ENCODE results near the gene AFDN. TPM values are rescaled to one million over a fixed set of nuclear protein-coding genes. Genes with fewer than 3 reads are reported as not detected.

The AFDN gene
- total and polyA plus RNA-seq, 4 donors: 93.3 to 188 (median 117) TPM

GRCh38 chr6:167860550-167861226 is 34.0 kb downstream of the AFDN start:
- H3K4me1 ChIP-seq (ENCODE audit: control insufficient read depth, insufficient read depth, low read length): peaks cover 8% of the 10 kb centered on the region
- no peak overlapping the region for H3K4me3 ChIP-seq (ENCODE audit: low read depth, low read length)
- no peak overlapping the region for H3K27ac ChIP-seq (ENCODE audit: low read depth, low read length)
- no peaks in the 10 kb centered on the region for H3K9me3 ChIP-seq (ENCODE audit: control insufficient read depth, insufficient read depth, low read length)
- 20% methylated on average over 1 of the region's 4 CpGs for WGBS (ENCODE audit: insufficient coverage)
- H3K36me3 ChIP-seq (ENCODE audit: control insufficient read depth, insufficient read depth, low read length): no peaks in the 10 kb centered on the region
- H3K27me3 ChIP-seq (ENCODE audit: control insufficient read depth, insufficient read depth, low read length): no peaks in the 10 kb centered on the region
- no peak for DNase-seq (ENCODE audit: low read depth in 4 of 6, low spot score in 6 of 6)

GRCh38 chr6:167861424-167861823 is 34.7 kb downstream of the AFDN start:
- no peak for DNase-seq (ENCODE audit: low read depth in 4 of 6, low spot score in 6 of 6)

DNA sequence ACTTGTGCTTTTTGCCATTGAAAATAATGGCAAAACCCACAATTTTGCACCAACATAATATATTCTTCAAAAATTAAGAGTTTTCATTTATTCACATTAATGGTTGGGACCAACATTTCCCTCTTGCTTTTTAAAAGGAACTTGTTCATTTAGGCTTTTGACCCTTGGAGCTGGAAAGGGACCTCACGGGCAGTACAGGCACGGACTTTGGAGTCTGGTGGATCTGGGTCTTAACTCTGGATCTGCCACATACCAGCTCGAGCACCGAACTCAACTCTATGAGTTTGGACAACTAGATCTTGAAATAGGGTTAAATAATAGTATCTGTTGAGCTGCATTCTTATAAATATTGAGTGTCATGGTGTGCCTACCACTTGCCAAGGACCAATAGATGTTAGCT is 37.2 kb downstream of the AFDN start:
- no peak for DNase-seq (ENCODE audit: low read depth in 4 of 6, low spot score in 6 of 6)
- Histone ChIP-seq H3K9me3 (ENCODE audit: control insufficient read depth, insufficient read depth, low read length) (no peaks in the 10 kb centered on the region), H3K4me1 (ENCODE audit: control insufficient read depth, insufficient read depth, low read length) (peaks cover 10% of the 10 kb centered on the region), H3K4me3 (ENCODE audit: low read depth, low read length) (no peak overlapping the region), H3K36me3 (ENCODE audit: control insufficient read depth, insufficient read depth, low read length) (peaks cover 5% of the 10 kb centered on the region), H3K27me3 (ENCODE audit: control insufficient read depth, insufficient read depth, low read length) (no peaks in the 10 kb centered on the region), H3K27ac (ENCODE audit: low read depth, low read length) (no peak overlapping the region)
- 100% methylated on average over 4 of the region's 4 CpGs for whole genome bisulfite sequencing (ENCODE audit: insufficient coverage)

More at GRCh38 chr6:167861424-167861823, 34.7 kb downstream of the AFDN start:
- Histone ChIP-seq H3K4me3 (ENCODE audit: low read depth, low read length) (no peak overlapping the region), H3K27me3 (ENCODE audit: control insufficient read depth, insufficient read depth, low read length) (no peaks in the 10 kb centered on the region), H3K9me3 (ENCODE audit: control insufficient read depth, insufficient read depth, low read length) (no peaks in the 10 kb centered on the region), H3K4me1 (ENCODE audit: control insufficient read depth, insufficient read depth, low read length) (peaks cover 9% of the 10 kb centered on the region), H3K27ac (ENCODE audit: low read depth, low read length) (no peak overlapping the region), H3K36me3 (ENCODE audit: control insufficient read depth, insufficient read depth, low read length) (no peaks in the 10 kb centered on the region)

- 43% methylated on average over 8 of the region's 8 CpGs for WGBS (ENCODE audit: insufficient coverage)
- H3K27me3 ChIP-seq (ENCODE audit: control insufficient read depth, insufficient read depth, low read length): no peaks in the 10 kb centered on the region
- H3K36me3 ChIP-seq (ENCODE audit: control insufficient read depth, insufficient read depth, low read length): peaks cover 6% of the 10 kb centered on the region
- no peak for DNase-seq (ENCODE audit: low read depth in 4 of 6, low spot score in 6 of 6)
- no peaks in the 10 kb centered on the region for H3K9me3 ChIP-seq (ENCODE audit: control insufficient read depth, insufficient read depth, low read length)
- no peak overlapping the region for H3K27ac ChIP-seq (ENCODE audit: low read depth, low read length)
- no peak overlapping the region for H3K4me3 ChIP-seq (ENCODE audit: low read depth, low read length)
- H3K4me1 ChIP-seq (ENCODE audit: control insufficient read depth, insufficient read depth, low read length): peaks cover 5% of the 10 kb centered on the region
Observed at GRCh38 chr6:167866642-167867041, 39.9 kb downstream of the AFDN start.

DNA sequence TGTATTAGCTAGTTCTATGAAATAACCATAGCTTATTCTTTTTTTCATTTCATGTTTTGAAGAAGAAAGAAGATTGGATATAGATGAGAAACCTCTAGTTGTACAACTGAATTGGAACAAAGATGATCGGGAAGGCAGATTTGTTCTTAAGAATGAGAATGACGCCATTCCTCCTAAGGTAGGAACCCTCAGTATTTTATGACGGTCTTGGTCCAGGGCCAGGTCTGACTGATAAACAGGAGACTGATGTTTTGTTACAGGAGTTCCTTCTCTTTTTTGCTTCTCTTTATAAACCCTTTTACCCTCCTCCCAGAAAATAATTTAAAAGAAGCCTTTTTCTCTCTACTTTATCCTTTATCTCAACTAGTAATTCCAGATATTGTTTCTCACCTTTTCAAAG is 43.6 kb downstream of the AFDN start:
- peaks cover 6% of the 10 kb centered on the region for H3K36me3 ChIP-seq (ENCODE audit: control insufficient read depth, insufficient read depth, low read length)
- peaks cover 2% of the 10 kb centered on the region for H3K4me1 ChIP-seq (ENCODE audit: control insufficient read depth, insufficient read depth, low read length)
- no peaks in the 10 kb centered on the region for H3K27me3 ChIP-seq (ENCODE audit: control insufficient read depth, insufficient read depth, low read length)
- no peaks in the 10 kb centered on the region for H3K9me3 ChIP-seq (ENCODE audit: control insufficient read depth, insufficient read depth, low read length)
- WGBS (ENCODE audit: insufficient coverage): 83% methylated on average over 2 of the region's 3 CpGs
- H3K4me3 ChIP-seq (ENCODE audit: low read depth, low read length): no peak overlapping the region
- DNase-seq (ENCODE audit: low read depth in 4 of 6, low spot score in 6 of 6): no peak
- H3K27ac ChIP-seq (ENCODE audit: low read depth, low read length): no peak overlapping the region

DNA sequence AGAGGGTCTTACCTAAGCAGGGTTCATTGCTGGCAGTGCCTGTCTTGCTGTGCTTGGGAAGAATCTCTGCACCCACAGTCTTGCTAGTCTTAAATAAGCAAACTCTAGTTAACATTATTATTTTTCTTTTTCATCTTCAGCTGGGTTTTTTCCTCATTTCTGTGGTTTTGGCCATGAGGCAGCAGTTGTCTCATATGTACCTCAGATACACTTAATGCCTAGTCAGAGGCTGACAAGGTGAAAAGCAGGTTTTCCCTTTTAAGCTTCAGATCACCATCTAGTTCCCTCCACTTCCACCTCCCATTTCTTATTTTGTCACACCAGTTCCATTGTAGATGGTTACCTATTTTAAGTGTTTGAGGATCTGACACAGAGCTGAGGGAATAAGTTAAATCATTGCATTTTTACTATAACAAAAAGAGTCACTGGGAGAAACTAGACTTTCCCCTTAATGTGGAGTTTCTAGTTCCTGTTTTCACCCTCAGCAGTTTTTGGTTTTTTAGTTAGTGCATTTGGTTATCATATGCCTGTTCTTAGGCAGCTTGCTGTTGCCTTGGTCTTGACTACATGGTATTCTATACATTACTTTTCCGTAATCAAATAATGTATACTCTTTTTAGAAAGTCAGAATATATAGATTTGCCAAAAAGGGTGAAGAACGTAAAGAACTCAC is 46.0 kb downstream of the AFDN start:
- no peak overlapping the region for H3K27ac ChIP-seq (ENCODE audit: low read depth, low read length)
- H3K9me3 ChIP-seq (ENCODE audit: control insufficient read depth, insufficient read depth, low read length): no peaks in the 10 kb centered on the region
- H3K4me1 ChIP-seq (ENCODE audit: control insufficient read depth, insufficient read depth, low read length): no peaks in the 10 kb centered on the region
- H3K4me3 ChIP-seq (ENCODE audit: low read depth, low read length): no peak overlapping the region
- WGBS (ENCODE audit: insufficient coverage): no CpG with 5 or more reads among the region's 2 CpGs
- DNase-seq (ENCODE audit: low read depth in 4 of 6, low spot score in 6 of 6): no peak
- H3K27me3 ChIP-seq (ENCODE audit: control insufficient read depth, insufficient read depth, low read length): no peaks in the 10 kb centered on the region
- peaks cover 6% of the 10 kb centered on the region for H3K36me3 ChIP-seq (ENCODE audit: control insufficient read depth, insufficient read depth, low read length)

GRCh38 chr6:167877994-167878779 is 51.5 kb downstream of the AFDN start:
- DNase-seq (ENCODE audit: low read depth in 4 of 6, low spot score in 6 of 6): no peak
- no peak overlapping the region for H3K4me3 ChIP-seq (ENCODE audit: low read depth, low read length)
- no peak overlapping the region for H3K27ac ChIP-seq (ENCODE audit: low read depth, low read length)
- no peaks in the 10 kb centered on the region for H3K9me3 ChIP-seq (ENCODE audit: control insufficient read depth, insufficient read depth, low read length)
- H3K36me3 ChIP-seq (ENCODE audit: control insufficient read depth, insufficient read depth, low read length): peaks cover 11% of the 10 kb centered on the region
- 75% methylated on average over 4 of the region's 9 CpGs for WGBS (ENCODE audit: insufficient coverage)
- H3K4me1 ChIP-seq (ENCODE audit: control insufficient read depth, insufficient read depth, low read length): no peaks in the 10 kb centered on the region
- H3K27me3 ChIP-seq (ENCODE audit: control insufficient read depth, insufficient read depth, low read length): no peaks in the 10 kb centered on the region

DNA sequence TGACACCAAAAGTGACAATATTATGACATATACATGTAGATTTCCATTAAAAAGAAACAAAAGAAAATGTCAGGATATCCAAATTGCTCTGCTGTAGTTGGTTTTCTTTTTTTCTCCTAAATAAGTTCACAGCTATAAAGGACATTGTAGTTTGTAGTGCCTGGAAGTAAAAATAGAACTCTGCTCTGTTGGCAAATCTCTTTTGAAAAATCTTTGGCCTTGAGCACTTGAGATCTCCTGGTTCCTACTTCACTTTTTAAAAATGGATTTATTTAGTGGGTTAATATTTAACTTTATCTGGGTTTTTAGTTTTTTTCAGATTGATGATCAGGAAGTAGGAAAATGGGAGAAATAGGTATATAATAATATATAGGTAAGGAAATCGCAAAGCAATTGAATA is 52.9 kb downstream of the AFDN start:
- Histone ChIP-seq H3K9me3 (ENCODE audit: control insufficient read depth, insufficient read depth, low read length) (no peaks in the 10 kb centered on the region), H3K27me3 (ENCODE audit: control insufficient read depth, insufficient read depth, low read length) (no peaks in the 10 kb centered on the region), H3K36me3 (ENCODE audit: control insufficient read depth, insufficient read depth, low read length) (peaks cover 11% of the 10 kb centered on the region), H3K27ac (ENCODE audit: low read depth, low read length) (no peak overlapping the region), H3K4me1 (ENCODE audit: control insufficient read depth, insufficient read depth, low read length) (no peaks in the 10 kb centered on the region), H3K4me3 (ENCODE audit: low read depth, low read length) (no peak overlapping the region)
- no CpG with 5 or more reads among the region's 1 CpG for WGBS (ENCODE audit: insufficient coverage)
- no peak for DNase-seq (ENCODE audit: low read depth in 4 of 6, low spot score in 6 of 6)

- Histone ChIP-seq H3K27ac (ENCODE audit: low read depth, low read length) (no peak overlapping the region), H3K4me1 (ENCODE audit: control insufficient read depth, insufficient read depth, low read length) (no peaks in the 10 kb centered on the region), H3K36me3 (ENCODE audit: control insufficient read depth, insufficient read depth, low read length) (peaks cover 11% of the 10 kb centered on the region), H3K9me3 (ENCODE audit: control insufficient read depth, insufficient read depth, low read length) (no peaks in the 10 kb centered on the region), H3K27me3 (ENCODE audit: control insufficient read depth, insufficient read depth, low read length) (no peaks in the 10 kb centered on the region), H3K4me3 (ENCODE audit: low read depth, low read length) (no peak overlapping the region)
- no peak for DNase-seq (ENCODE audit: low read depth in 4 of 6, low spot score in 6 of 6)
- WGBS (ENCODE audit: insufficient coverage): 91% methylated on average over 1 of the region's 2 CpGs
Observed at GRCh38 chr6:167881327-167881726, 54.6 kb downstream of the AFDN start.
